Suprapubic skin (tissue), 4 donors: ENCODE data around the gene EGFR. TPM values are rescaled to one million over a fixed set of nuclear protein-coding genes. Genes with fewer than 3 reads are reported as not detected.

ENCODE experiments used
- DNase-seq, 2 donors: peaks; one replicate each; pipeline ENCODE4 v3.0.0-alpha.2; 2019; ENCODE audit warnings: low spot score in 2 of 2
- H3K27ac ChIP-seq: fragments of 200-600 bp; sonication (generic); one replicate; pipeline ENCODE4 v1.5.1; 2019
- H3K27me3 ChIP-seq: fragments of 200-600 bp; sonication (generic); one replicate; pipeline ENCODE4 v1.5.1; 2019
- H3K36me3 ChIP-seq: fragments of 200-600 bp; sonication (generic); one replicate; pipeline ENCODE4 v1.5.1; 2019
- H3K4me1 ChIP-seq: fragments of 200-600 bp; sonication (generic); one replicate; pipeline ENCODE4 v1.5.1; 2019
- H3K4me3 ChIP-seq: fragments of 200-600 bp; sonication (generic); one replicate; pipeline ENCODE4 v1.5.1; 2019; ENCODE audit warnings: mild to moderate bottlenecking
- H3K9me3 ChIP-seq: fragments of 200-600 bp; sonication (generic); one replicate; pipeline ENCODE4 v1.5.1; 2019
- EP300 ChIP-seq: sonication (generic); formaldehyde crosslinking; IDR thresholded peaks from one replicate; pipeline ENCODE4 v1.6.1; 2017; ENCODE audit warnings: antibody characterized with exemption
- POLR2A ChIP-seq, 2 donors: fragments of 450-650 bp; IDR thresholded peaks; one replicate each; pipeline ENCODE4 v1.6.1; 2017; ENCODE audit warnings: antibody characterized with exemption in 2 of 2, mild to moderate bottlenecking in 2 of 2, moderate library complexity in 2 of 2
- POLR2AphosphoS5 ChIP-seq, 3 donors: sonication (generic); formaldehyde crosslinking; IDR thresholded peaks; one replicate each; pipeline ENCODE4 v1.6.1; 2017; ENCODE audit warnings: antibody characterized with exemption in 3 of 3
- WGBS: methylation state at CpG from one replicate; pipeline ENCODE4 v1.1.5; 2018; 5-methylcytosine and 5-hydroxymethylcytosine counted together
- total RNA-seq, 4 donors: library from RNA; depleted of rRNA; stranded (reverse); fragments of >200 nt; gene quantifications; one replicate each; pipeline ENCODE4 v1.1.0, GENCODE V29; 2016
- TF ChIP-seq, protein P1 (sequence below), 2 donors: fragments of 200-600 bp in 1 of 2; fragments of 450-650 bp in 1 of 2; sonication (generic) in 1 of 2; IDR thresholded peaks; one replicate each; pipeline ENCODE4 v1.5.1; 2016 to 2019; ENCODE audit warnings: antibody characterized with exemption in 2 of 2, mild to moderate bottlenecking in 1 of 2, moderate library complexity in 1 of 2

EGFR gene
- total RNA-seq, 4 donors from 2014 or later: 231 to 341 (median 271) TPM

DNA sequence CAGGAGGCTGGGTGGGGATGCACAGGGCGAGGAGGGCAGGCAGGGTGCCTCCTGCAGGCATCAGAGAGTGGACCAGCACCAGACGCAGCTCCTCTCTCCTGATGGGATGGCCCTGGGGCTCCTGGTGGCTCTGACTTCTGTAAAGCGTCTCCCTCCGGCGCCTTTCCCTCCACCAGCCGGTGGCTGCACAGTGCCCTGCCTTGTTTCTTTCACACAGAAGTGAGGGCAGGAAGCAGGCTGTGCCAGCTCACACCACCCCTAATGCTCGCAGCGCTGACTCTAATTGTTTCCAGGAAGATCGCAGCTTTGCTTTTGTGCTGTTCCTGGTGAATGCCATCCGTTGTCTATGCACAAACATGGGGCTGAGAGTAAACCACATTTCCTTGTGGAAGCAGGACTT is 194.0 kb downstream of the EGFR start:
- TF ChIP-seq POLR2AphosphoS5 (IDR thresholded peaks at IDR 0.05) (peak in 1 of 3 donors; percentile 34), EP300 (no peak)
- Histone ChIP-seq H3K27me3 (no peaks in the 10 kb centered on the region), H3K4me3 (no peak overlapping the region), H3K27ac (peak overlapping the region; percentile 17), H3K4me1 (peaks cover 18% of the 10 kb centered on the region), H3K9me3 (no peaks in the 10 kb centered on the region), H3K36me3 (peaks cover 18% of the 10 kb centered on the region)
- DNase-seq: no peak
- 18% methylated on average over 4 of the region's 10 CpGs for WGBS

DNA sequence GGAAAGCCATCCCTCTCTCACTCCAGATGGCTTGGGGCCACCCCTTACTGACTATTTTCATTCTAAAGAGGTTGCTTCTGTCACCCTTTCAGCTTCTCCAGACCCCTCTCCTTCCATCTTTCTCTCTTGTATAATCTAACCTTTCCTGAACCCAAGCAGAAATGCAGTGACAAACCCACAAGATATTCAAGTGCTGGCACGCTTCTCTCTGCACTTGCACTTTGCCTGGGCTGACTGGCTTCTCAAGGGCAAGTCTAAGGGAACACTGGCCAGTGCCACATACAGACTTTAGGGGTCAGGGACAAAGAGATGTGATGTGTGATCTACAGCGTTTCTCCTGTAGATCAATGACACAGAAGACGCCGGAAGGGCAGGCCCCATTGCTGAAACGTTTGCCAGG is 195.9 kb downstream of the EGFR start:
- Histone ChIP-seq H3K27ac (no peak overlapping the region), H3K9me3 (no peaks in the 10 kb centered on the region), H3K4me3 (no peak overlapping the region)

DNA sequence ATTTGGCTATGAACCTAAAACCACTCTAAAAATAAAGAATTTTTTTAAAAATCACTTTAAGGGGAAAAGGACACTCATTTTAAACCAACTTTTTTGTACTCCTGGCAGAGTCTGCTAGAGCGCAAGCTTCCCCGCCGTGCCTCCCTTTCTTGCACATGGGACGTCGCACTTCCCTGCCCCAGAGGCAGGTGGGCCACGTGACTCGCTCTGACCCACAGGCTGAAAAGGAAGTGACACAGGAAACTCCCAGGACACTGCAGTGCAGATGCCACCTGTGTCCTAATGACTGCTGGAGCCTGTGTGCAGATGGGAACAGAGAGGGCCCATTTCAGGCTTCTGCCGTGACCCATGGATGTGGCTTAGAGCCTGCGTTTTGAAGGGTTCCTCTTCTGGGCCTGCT is 204.2 kb downstream of the EGFR start:
- H3K36me3 ChIP-seq: no peaks in the 10 kb centered on the region
- no peak for DNase-seq
- TF ChIP-seq POLR2A (IDR thresholded peaks at IDR 0.05): no peak
- no peak for TF ChIP-seq EP300
- TF ChIP-seq, protein P1, sequence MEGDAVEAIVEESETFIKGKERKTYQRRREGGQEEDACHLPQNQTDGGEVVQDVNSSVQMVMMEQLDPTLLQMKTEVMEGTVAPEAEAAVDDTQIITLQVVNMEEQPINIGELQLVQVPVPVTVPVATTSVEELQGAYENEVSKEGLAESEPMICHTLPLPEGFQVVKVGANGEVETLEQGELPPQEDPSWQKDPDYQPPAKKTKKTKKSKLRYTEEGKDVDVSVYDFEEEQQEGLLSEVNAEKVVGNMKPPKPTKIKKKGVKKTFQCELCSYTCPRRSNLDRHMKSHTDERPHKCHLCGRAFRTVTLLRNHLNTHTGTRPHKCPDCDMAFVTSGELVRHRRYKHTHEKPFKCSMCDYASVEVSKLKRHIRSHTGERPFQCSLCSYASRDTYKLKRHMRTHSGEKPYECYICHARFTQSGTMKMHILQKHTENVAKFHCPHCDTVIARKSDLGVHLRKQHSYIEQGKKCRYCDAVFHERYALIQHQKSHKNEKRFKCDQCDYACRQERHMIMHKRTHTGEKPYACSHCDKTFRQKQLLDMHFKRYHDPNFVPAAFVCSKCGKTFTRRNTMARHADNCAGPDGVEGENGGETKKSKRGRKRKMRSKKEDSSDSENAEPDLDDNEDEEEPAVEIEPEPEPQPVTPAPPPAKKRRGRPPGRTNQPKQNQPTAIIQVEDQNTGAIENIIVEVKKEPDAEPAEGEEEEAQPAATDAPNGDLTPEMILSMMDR (IDR thresholded peaks at IDR 0.05): no peak
- no peak for TF ChIP-seq POLR2AphosphoS5 (IDR thresholded peaks at IDR 0.05)
- H3K9me3 ChIP-seq: no peaks in the 10 kb centered on the region
- no peaks in the 10 kb centered on the region for H3K4me1 ChIP-seq
- no peaks in the 10 kb centered on the region for H3K27me3 ChIP-seq
- 79% methylated on average over 9 of the region's 9 CpGs for WGBS
- no peak overlapping the region for H3K27ac ChIP-seq
- no peak overlapping the region for H3K4me3 ChIP-seq

More for the DNA sequence above, 195.9 kb downstream of the EGFR start:
- TF ChIP-seq EP300 (no peak), POLR2A (IDR thresholded peaks at IDR 0.05) (no peak), POLR2AphosphoS5 (IDR thresholded peaks at IDR 0.05) (no peak)
- TF ChIP-seq, protein P1 (IDR thresholded peaks at IDR 0.05): no peak
- no peak for DNase-seq
- Histone ChIP-seq H3K4me1 (peaks cover 18% of the 10 kb centered on the region), H3K36me3 (peaks cover 2% of the 10 kb centered on the region), H3K27me3 (no peaks in the 10 kb centered on the region)
- WGBS: 57% methylated on average over 5 of the region's 5 CpGs

DNA sequence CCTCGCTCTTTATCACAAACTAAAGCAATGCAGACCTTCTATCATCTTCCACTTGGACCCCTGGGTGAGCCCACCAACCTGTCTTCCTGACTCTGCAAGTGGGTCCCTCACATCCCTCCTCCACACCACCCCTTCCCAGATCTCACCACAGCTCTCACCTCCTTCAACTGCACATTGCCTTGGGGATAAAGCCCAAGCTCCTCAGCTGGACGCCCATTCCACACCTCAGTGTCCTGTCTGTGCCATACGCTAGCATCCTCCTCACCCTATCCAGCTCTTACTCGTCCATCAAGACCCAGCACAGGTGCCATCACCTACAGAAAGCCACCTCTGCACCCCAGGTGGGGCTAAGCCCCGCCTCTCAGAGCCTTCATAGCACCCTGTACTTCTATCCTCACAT is 205.3 kb downstream of the EGFR start:
- Histone ChIP-seq H3K4me3 (no peak overlapping the region), H3K27me3 (no peaks in the 10 kb centered on the region), H3K36me3 (no peaks in the 10 kb centered on the region), H3K27ac (no peak overlapping the region), H3K4me1 (no peaks in the 10 kb centered on the region), H3K9me3 (no peaks in the 10 kb centered on the region)
- TF ChIP-seq POLR2AphosphoS5 (IDR thresholded peaks at IDR 0.05) (no peak), POLR2A (IDR thresholded peaks at IDR 0.05) (no peak), EP300 (no peak)
- TF ChIP-seq, protein P1 (IDR thresholded peaks at IDR 0.05): no peak
- DNase-seq: no peak
- WGBS: 91% methylated on average over 5 of the region's 5 CpGs

DNA sequence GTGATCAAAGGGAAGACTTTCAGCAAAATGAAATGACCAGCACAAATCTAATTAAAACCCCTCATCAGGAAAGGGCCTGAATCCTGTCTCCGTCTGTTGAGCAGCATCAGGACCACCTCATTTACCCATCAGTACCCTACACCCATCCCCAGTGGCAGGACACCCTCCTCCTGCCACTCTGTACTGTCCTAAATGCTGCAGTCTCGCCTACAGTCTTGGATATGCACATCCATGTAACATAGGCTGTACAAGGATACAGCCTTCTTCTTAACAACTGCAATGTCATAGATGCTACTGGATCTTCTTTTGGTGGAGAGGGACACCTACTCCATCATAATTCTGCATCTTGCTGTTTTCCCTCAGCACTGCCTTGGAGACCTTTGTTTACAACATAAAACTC is 206.0 kb downstream of the EGFR start:
- no peaks in the 10 kb centered on the region for H3K27me3 ChIP-seq
- H3K9me3 ChIP-seq: peaks cover 3% of the 10 kb centered on the region
- TF ChIP-seq, protein P1 (IDR thresholded peaks at IDR 0.05): no peak
- TF ChIP-seq POLR2AphosphoS5 (IDR thresholded peaks at IDR 0.05): no peak
- no peak for TF ChIP-seq POLR2A (IDR thresholded peaks at IDR 0.05)
- TF ChIP-seq EP300: no peak
- no peak overlapping the region for H3K4me3 ChIP-seq
- no peaks in the 10 kb centered on the region for H3K36me3 ChIP-seq
- no peaks in the 10 kb centered on the region for H3K4me1 ChIP-seq
- no peak for DNase-seq
- H3K27ac ChIP-seq: no peak overlapping the region
- 87% methylated on average over 2 of the region's 2 CpGs for WGBS

DNA sequence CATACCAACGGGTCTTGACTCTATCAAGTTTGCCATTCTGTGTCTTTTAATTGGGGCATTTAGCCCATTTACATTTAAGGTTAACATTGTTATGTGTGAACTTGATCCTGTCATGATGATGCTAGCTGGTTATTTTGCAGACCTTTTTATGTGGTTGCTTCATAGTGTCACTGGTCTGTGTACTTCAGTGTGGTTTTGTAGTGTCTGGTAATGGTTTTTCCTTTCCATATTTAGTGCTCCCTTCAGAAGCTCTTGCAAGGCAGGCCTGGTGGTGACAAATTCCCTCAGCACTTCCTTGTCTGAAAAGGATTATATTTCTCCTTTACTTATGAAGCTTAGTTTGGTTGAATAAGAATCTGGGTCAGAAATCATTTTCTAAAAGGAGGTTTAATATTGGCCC is 211.2 kb downstream of the EGFR start:
- Histone ChIP-seq H3K36me3 (no peaks in the 10 kb centered on the region), H3K9me3 (peaks cover 4% of the 10 kb centered on the region), H3K27me3 (peaks cover under 1% of the 10 kb centered on the region), H3K4me3 (no peak overlapping the region), H3K4me1 (no peaks in the 10 kb centered on the region), H3K27ac (no peak overlapping the region)
- no peak for DNase-seq
- TF ChIP-seq POLR2A (IDR thresholded peaks at IDR 0.05) (no peak), POLR2AphosphoS5 (IDR thresholded peaks at IDR 0.05) (no peak), EP300 (no peak)
- TF ChIP-seq, protein P1 (IDR thresholded peaks at IDR 0.05): no peak
- 77% methylated on average over 1 of the region's 1 CpG for WGBS
